Nephron (organoid): ENCODE measurements around the gene ZNF710.

Source experiments
- H3K27ac Mint-ChIP-seq, 3 experiments: 2 replicates each; pipeline ENCODE4 v1.8.0; 2020; ENCODE audit warnings: mixed read lengths in 3 of 3, mild to moderate bottlenecking in 2 of 3, moderate library complexity in 1 of 3
- H3K27me3 Mint-ChIP-seq: 2 replicates; pipeline ENCODE4 v1.8.0; 2021; ENCODE audit warnings: low read depth, mild to moderate bottlenecking, moderate library complexity, mixed read lengths
- H3K36me3 Mint-ChIP-seq: 2 replicates; pipeline ENCODE4 v1.8.0; 2020; ENCODE audit warnings: low read depth, mixed read lengths
- H3K4me1 Mint-ChIP-seq: 2 replicates; pipeline ENCODE4 v1.8.0; 2020; ENCODE audit warnings: mixed read lengths
- H3K4me3 Mint-ChIP-seq, 3 experiments: 2 replicates each; pipeline ENCODE4 v1.8.0; 2020; ENCODE audit warnings: mild to moderate bottlenecking in 3 of 3, mixed read lengths in 3 of 3, moderate library complexity in 2 of 3
- H3K9me3 Mint-ChIP-seq: 2 replicates; pipeline ENCODE4 v1.8.0; 2020; ENCODE audit warnings: mixed read lengths
- TF ChIP-seq, protein P1 (sequence below), 3 experiments: fragments of 200-600 bp; sonication (generic); IDR thresholded peaks; one replicate each; pipeline ENCODE4 v1.5.0; 2021; ENCODE audit warnings: antibody characterized with exemption in 3 of 3; ENCODE audit not compliant: unreplicated experiment in 3 of 3

The ZNF710 gene

DNA sequence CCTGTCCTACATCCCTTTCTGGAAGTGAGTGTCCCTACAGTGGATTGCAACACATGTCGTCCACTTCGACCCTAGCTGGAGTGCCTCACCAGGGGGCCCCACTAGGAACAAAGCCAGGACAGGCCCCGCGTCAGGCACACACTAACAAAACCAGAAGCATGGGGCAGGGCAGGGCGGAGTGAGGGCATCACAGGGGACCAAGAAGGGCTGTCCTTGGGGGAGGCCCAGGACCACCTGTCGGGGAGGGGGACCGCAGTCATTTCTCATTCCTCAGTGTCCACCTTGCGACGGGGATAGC lies 79.3 kb downstream of the ZNF710 start:
- Mint-ChIP-seq H3K4me1 (no peaks in the 10 kb centered on the region), H3K9me3 (no peaks in the 10 kb centered on the region), H3K27ac (no peak overlapping the region), H3K4me3 (no peak overlapping the region), H3K36me3 (peaks cover 35% of the 10 kb centered on the region), H3K27me3 (no peaks in the 10 kb centered on the region)
- TF ChIP-seq, protein P1, sequence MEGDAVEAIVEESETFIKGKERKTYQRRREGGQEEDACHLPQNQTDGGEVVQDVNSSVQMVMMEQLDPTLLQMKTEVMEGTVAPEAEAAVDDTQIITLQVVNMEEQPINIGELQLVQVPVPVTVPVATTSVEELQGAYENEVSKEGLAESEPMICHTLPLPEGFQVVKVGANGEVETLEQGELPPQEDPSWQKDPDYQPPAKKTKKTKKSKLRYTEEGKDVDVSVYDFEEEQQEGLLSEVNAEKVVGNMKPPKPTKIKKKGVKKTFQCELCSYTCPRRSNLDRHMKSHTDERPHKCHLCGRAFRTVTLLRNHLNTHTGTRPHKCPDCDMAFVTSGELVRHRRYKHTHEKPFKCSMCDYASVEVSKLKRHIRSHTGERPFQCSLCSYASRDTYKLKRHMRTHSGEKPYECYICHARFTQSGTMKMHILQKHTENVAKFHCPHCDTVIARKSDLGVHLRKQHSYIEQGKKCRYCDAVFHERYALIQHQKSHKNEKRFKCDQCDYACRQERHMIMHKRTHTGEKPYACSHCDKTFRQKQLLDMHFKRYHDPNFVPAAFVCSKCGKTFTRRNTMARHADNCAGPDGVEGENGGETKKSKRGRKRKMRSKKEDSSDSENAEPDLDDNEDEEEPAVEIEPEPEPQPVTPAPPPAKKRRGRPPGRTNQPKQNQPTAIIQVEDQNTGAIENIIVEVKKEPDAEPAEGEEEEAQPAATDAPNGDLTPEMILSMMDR (IDR thresholded peaks at IDR 0.05; ENCODE audit: unreplicated experiment in 3 of 3) = no peak

DNA sequence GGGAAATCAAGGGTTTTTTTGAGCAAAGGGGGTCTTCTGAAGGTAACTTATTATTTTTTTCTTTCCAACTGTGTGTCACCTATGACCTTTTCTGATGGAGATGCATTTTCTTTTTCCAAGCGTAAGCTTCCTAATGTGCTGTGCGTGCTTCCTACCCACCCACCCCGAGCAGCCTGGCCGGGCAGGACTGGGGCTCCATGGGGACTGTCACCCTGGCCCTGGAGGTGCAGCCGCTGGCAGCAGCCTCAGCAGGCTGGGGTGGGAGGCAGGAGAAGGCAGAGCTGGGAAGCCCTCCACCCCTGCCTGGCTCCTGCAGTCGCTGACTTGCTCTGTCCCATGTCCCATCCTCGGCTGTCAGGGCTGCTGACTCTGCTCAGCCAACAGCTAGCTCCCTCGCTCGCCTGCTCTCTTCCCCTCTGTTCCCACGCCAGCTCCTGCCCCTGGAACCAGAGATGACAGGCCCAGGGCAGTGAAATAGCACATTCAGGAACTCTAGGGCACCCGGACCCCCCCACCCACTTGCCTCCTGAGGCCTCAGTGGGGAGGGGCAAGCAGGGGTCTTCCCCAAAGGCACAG lies 79.8 kb downstream of the ZNF710 start:
- H3K27ac Mint-ChIP-seq = no peak overlapping the region
- no peaks in the 10 kb centered on the region for H3K9me3 Mint-ChIP-seq
- TF ChIP-seq, protein P1 (IDR thresholded peaks at IDR 0.05; ENCODE audit: unreplicated experiment in 3 of 3) = no peak
- H3K4me1 Mint-ChIP-seq = no peaks in the 10 kb centered on the region
- H3K36me3 Mint-ChIP-seq = peaks cover 37% of the 10 kb centered on the region
- H3K4me3 Mint-ChIP-seq = no peak overlapping the region
- H3K27me3 Mint-ChIP-seq = no peaks in the 10 kb centered on the region

DNA sequence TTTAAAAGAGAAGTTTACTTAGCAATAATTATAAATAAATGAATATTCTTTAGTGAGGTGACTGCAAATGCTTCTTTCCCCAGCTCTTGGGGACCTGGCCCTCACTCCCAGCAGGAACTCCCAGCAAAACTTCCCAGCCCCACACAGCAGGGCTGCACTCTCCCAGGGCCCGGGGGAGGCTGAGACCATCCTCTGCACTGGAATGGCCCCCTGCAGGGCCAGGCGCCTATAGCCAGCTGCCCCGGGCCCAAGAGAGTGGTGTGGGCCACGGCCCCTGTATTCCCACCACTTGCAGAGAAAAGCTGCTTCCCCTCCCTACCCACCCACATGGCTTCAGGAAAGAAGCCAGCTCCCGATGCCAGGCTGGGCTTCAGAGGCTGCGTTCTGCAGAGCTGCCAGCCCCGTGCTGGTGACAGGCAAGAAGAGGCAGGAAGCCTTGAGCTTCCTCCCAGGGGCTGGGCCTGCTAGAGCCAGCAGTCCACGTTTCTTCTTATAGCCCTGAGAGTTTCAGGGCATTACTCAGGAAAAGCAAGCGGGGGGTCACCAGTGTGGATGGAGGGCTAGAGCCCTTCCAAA lies 81.1 kb downstream of the ZNF710 start:
- H3K36me3 Mint-ChIP-seq = peaks cover 41% of the 10 kb centered on the region
- H3K27me3 Mint-ChIP-seq = no peaks in the 10 kb centered on the region
- TF ChIP-seq, protein P1 (IDR thresholded peaks at IDR 0.05; ENCODE audit: unreplicated experiment in 3 of 3) = no peak
- no peak overlapping the region for H3K4me3 Mint-ChIP-seq
- H3K27ac Mint-ChIP-seq = peak overlapping the region in 1 of 3 experiments; percentile 54
- H3K9me3 Mint-ChIP-seq = no peaks in the 10 kb centered on the region
- no peaks in the 10 kb centered on the region for H3K4me1 Mint-ChIP-seq

DNA sequence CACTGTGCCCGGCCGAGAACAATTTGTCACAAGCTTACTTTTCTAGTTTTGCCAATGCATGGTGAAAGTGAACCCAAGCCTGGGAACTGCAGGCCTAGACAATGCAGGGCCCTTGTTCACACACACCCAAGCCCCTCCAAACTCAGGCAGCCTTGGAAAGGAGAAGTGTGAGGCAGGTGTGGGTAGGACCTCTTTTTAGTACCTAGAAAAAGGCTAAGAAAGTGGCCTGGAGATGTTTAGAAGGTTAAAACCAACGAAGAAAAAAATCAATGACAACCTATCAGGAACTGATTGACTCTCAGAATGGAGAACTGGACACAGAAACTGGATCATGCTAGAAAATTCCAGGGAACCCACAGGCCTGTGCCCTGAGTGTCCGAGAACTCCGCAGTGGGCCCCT lies 82.3 kb downstream of the ZNF710 start:
- no peaks in the 10 kb centered on the region for H3K9me3 Mint-ChIP-seq
- H3K4me1 Mint-ChIP-seq = no peaks in the 10 kb centered on the region
- H3K4me3 Mint-ChIP-seq = no peak overlapping the region
- TF ChIP-seq, protein P1 (IDR thresholded peaks at IDR 0.05; ENCODE audit: unreplicated experiment in 3 of 3) = no peak
- no peaks in the 10 kb centered on the region for H3K27me3 Mint-ChIP-seq
- H3K27ac Mint-ChIP-seq = no peak overlapping the region
- H3K36me3 Mint-ChIP-seq = peaks cover 46% of the 10 kb centered on the region

DNA sequence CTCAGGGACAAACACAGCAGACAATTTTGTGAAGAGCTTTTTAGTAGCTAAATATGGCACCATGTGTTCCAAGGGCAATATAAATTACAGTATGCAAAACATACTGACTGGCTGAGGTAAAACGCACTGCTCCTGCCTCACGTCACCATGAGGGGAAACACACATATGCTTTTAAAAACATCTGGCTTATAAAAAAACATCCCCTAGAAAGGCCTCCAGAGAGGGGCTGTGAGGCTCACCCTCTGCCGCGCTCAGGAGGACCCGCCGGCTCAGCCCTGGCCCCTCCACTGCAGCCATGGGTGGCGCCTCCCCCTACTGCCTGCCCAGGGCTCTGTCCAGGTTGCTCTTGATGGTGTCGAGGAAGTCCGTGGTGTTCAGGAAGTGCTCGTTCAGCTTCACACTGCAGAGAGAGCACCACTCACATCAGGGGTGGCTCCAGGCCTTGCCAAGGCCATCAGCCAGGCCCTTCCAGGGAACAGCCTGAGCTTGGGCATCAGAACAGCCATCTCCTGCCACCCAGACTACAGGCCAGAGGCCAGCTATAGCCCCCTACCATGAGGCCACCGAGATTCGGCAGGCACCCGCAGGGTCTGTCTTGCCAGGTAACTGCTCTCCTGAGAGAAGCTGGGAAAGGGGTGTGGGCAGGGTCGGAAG lies 83.0 kb downstream of the ZNF710 start:
- no peaks in the 10 kb centered on the region for H3K27me3 Mint-ChIP-seq
- H3K4me3 Mint-ChIP-seq = no peak overlapping the region
- no peaks in the 10 kb centered on the region for H3K4me1 Mint-ChIP-seq
- peaks cover 50% of the 10 kb centered on the region for H3K36me3 Mint-ChIP-seq
- H3K9me3 Mint-ChIP-seq = no peaks in the 10 kb centered on the region
- TF ChIP-seq, protein P1 (IDR thresholded peaks at IDR 0.05; ENCODE audit: unreplicated experiment in 3 of 3) = no peak
- H3K27ac Mint-ChIP-seq = no peak overlapping the region
